Measurements from ENCODE around the gene SLFN12L. TPM values are rescaled to one million over a fixed set of nuclear protein-coding genes. Genes with fewer than 3 reads are reported as not detected.

The SLFN12L gene
- total RNA-seq, 1 donor from 2014 or later, result 12.3 TPM

DNA sequence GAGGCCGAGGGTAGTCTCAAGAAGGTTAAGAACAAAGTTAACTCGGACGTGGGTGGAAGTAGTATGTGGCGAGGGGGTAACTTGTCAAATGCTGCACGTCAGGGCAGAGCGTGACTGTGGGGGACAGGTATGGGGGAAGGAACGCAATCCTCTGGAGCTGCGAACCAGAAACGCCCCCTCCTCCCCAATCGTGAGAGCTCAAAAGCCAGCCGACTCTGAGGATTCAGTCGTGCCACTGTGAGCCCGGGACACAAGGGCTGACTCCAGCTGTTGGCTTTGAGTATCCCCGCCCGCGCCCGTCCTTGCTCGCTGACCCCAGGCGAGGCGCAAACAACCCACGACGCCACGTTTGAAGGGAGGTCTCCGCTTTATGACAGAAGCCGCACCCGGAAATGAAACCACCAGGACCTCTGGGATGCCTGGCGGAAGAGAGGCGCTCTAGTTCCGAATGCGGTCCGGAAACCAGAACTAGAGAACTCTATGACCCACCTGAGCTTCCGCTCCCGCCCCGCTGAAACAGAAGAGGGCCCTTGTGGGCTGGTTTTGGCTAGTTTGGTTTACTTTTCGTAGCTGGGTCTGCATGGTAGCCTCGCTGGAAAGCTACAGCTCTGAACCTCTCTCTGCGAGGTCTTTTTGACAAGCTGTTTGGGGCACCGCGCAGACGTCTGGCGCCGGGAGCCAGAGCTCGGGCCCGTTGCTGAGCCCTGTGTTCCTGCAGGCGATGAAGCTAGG lies 40.9 kb upstream of the SLFN12L start, which contains the start of gene PEX12:
PEX12 (minus strand) TSS at position 375 of the 732 bp plus-strand sequence. CDS start 550 bp downstream, outside the sequence.
- intact Hi-C loops (cut with DNase I), result no loop called here
- H3K9me3 ChIP-seq, result no peaks in the 10 kb centered on the region
- H3K4me3 ChIP-seq, result peak within 1 kb of the TSS; percentile 67 to 84
- no peaks in the 10 kb centered on the region for H3K27me3 ChIP-seq
- TF ChIP-seq, protein P1, sequence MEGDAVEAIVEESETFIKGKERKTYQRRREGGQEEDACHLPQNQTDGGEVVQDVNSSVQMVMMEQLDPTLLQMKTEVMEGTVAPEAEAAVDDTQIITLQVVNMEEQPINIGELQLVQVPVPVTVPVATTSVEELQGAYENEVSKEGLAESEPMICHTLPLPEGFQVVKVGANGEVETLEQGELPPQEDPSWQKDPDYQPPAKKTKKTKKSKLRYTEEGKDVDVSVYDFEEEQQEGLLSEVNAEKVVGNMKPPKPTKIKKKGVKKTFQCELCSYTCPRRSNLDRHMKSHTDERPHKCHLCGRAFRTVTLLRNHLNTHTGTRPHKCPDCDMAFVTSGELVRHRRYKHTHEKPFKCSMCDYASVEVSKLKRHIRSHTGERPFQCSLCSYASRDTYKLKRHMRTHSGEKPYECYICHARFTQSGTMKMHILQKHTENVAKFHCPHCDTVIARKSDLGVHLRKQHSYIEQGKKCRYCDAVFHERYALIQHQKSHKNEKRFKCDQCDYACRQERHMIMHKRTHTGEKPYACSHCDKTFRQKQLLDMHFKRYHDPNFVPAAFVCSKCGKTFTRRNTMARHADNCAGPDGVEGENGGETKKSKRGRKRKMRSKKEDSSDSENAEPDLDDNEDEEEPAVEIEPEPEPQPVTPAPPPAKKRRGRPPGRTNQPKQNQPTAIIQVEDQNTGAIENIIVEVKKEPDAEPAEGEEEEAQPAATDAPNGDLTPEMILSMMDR (IDR thresholded peaks at IDR 0.05), result no peak
- TF ChIP-seq POLR2AphosphoS5 (IDR thresholded peaks at IDR 0.05; ENCODE audit: insufficient read depth in 1 of 2, low read depth in 1 of 2), result peak; percentile 90 to 97
- peak in 1 of 2 donors; percentile 50 for TF ChIP-seq POLR2A (IDR thresholded peaks at IDR 0.05)
- peak in 1 of 2 donors; percentile 92 for DNase-seq (ENCODE audit: extremely low spot score in 2 of 2)
- H3K27ac ChIP-seq, result peak within 1 kb of the TSS; percentile 84
- no peaks in the 10 kb centered on the region for H3K36me3 ChIP-seq
- H3K4me1 ChIP-seq, result peaks cover 16% of the 10 kb centered on the region

DNA sequence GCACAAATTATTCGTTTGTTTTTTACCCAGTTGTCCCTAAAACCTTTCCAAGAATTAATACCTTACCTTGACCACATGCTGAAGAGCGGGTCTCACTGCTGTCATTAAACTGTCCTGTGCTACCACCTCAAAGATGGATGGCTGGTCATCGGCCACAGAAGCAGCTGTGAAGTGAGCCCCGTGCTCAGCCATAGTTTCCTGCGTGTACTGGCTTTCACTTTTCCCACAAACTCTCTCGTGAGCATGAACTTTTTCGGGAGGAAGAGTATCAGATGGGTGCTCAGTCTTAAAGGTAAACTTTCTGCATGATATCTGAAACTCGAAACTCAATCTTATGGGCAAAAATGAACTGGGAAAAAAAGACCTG lies 40.3 kb upstream of the SLFN12L start:
- H3K4me3 ChIP-seq, result peak overlapping the region; percentile 67 to 84
- TF ChIP-seq POLR2AphosphoS5 (IDR thresholded peaks at IDR 0.05; ENCODE audit: insufficient read depth in 1 of 2, low read depth in 1 of 2), result no peak
- TF ChIP-seq POLR2A (IDR thresholded peaks at IDR 0.05), result no peak
- TF ChIP-seq, protein P1 (IDR thresholded peaks at IDR 0.05), result no peak
- H3K36me3 ChIP-seq, result no peaks in the 10 kb centered on the region
- intact Hi-C loops (cut with DNase I), result no loop called here
- no peaks in the 10 kb centered on the region for H3K9me3 ChIP-seq
- H3K27ac ChIP-seq, result peak overlapping the region; percentile 84
- DNase-seq (ENCODE audit: extremely low spot score in 2 of 2), result no peak
- no peaks in the 10 kb centered on the region for H3K27me3 ChIP-seq
- peaks cover 16% of the 10 kb centered on the region for H3K4me1 ChIP-seq

DNA sequence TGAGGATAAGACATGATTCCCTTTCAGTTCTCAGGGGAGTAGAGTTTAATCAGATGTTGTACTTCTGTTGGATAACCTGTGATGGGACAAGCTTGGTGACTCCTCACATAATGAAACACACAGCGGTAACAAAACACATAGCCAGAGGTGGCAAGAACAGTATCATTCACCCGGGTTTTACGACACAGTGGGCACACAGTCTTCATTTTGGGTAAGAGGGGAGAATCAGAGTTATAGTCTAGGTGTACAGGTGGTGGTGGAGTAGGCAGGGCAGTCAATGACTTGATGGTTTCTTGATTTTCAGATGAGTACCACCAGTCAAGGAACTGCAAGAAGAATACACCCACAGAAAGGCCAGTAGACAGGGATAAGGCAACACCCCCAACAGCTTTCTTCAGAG lies 38.3 kb upstream of the SLFN12L start:
- Histone ChIP-seq H3K4me3 (no peak overlapping the region), H3K36me3 (no peaks in the 10 kb centered on the region), H3K27ac (no peak overlapping the region), H3K27me3 (no peaks in the 10 kb centered on the region), H3K4me1 (peaks cover 16% of the 10 kb centered on the region), H3K9me3 (no peaks in the 10 kb centered on the region)
- DNase-seq (ENCODE audit: extremely low spot score in 2 of 2), result no peak
- TF ChIP-seq POLR2AphosphoS5 (IDR thresholded peaks at IDR 0.05; ENCODE audit: insufficient read depth in 1 of 2, low read depth in 1 of 2) (no peak), POLR2A (IDR thresholded peaks at IDR 0.05) (no peak)
- TF ChIP-seq, protein P1 (IDR thresholded peaks at IDR 0.05), result no peak
- intact Hi-C loops (cut with DNase I), result no loop called here

DNA sequence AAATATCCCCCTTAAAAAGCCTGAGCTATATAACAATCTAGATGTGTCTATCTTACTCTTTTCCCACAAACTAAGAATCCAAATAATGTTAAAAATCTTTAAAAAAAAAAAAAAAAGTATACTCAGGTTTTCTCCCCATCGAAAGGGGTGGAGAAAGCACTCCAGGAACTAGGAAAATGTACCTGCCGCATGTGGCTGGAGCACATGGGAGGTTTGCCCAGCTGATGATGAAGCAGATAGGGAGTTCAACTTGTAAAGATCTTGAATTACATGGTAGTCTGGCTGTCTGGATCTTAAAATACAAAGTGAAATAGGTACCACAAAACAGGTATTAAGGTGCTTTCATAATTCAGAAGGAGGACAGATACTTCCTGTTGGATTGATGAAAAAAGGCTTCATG lies 31.9 kb upstream of the SLFN12L start:
- no peak for DNase-seq (ENCODE audit: extremely low spot score in 2 of 2)
- no peaks in the 10 kb centered on the region for H3K36me3 ChIP-seq
- intact Hi-C loops (cut with DNase I), result no loop called here
- H3K4me3 ChIP-seq, result no peak overlapping the region
- H3K27me3 ChIP-seq, result no peaks in the 10 kb centered on the region
- no peak overlapping the region for H3K27ac ChIP-seq
- TF ChIP-seq POLR2A (IDR thresholded peaks at IDR 0.05) (no peak), POLR2AphosphoS5 (IDR thresholded peaks at IDR 0.05; ENCODE audit: insufficient read depth in 1 of 2, low read depth in 1 of 2) (no peak)
- TF ChIP-seq, protein P1 (IDR thresholded peaks at IDR 0.05), result no peak
- H3K4me1 ChIP-seq, result peaks cover 24% of the 10 kb centered on the region
- H3K9me3 ChIP-seq, result no peaks in the 10 kb centered on the region

DNA sequence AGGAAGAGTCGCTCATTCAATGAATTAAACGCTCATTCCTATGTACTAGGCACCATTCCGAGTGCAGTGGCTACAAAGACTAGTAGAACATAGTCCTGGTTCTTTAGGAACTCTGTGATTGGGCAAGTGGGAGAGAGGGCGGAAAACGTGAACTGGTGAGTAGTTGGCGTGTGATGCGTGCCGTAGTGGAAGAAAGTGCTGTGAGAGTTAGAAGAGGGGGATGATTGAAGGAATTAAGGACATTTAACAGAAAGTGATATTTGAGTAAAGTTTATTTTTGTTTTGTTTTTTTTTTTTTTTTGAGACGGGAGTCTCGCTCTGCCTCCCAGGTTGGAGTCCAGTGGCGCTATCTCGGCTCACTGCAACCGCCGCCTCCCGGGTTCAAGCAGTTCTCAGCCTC lies 31.1 kb upstream of the SLFN12L start:
- H3K27me3 ChIP-seq, result no peaks in the 10 kb centered on the region
- H3K9me3 ChIP-seq, result no peaks in the 10 kb centered on the region
- DNase-seq (ENCODE audit: extremely low spot score in 2 of 2), result no peak
- H3K27ac ChIP-seq, result peak overlapping the region; percentile 42
- peak overlapping the region; percentile 64 to 83 for H3K4me3 ChIP-seq
- intact Hi-C loops (cut with DNase I), result no loop called here
- H3K36me3 ChIP-seq, result no peaks in the 10 kb centered on the region
- H3K4me1 ChIP-seq, result peaks cover 24% of the 10 kb centered on the region
- TF ChIP-seq, protein P1 (IDR thresholded peaks at IDR 0.05), result no peak
- TF ChIP-seq POLR2A (IDR thresholded peaks at IDR 0.05) (no peak), POLR2AphosphoS5 (IDR thresholded peaks at IDR 0.05; ENCODE audit: insufficient read depth in 1 of 2, low read depth in 1 of 2) (no peak)

All from vagina (tissue), 2 donors.